Neural cell (in vitro differentiated cells): Measurements from ENCODE around the gene KCNAB1. TPM values are rescaled to one million over a fixed set of nuclear protein-coding genes. Genes with fewer than 3 reads are reported as not detected.

Experiments
- H2AFZ ChIP-seq: fragments of 200-600, 300-800 bp; sonication (generic), shearing (Covaris generic); 2 replicates; pipeline ENCODE4 v1.6.0; 2014; ENCODE audit warnings: low read depth, mild to moderate bottlenecking, antibody characterized with exemption, low read length, moderate library complexity
- H3F3A ChIP-seq: fragments of 200-600 bp; shearing (Covaris generic); 2 replicates; pipeline ENCODE4 v1.6.1; 2016; ENCODE audit warnings: mild to moderate bottlenecking, moderate library complexity, mixed read lengths, antibody characterized with exemption, low read length; ENCODE audit not compliant: insufficient read depth, poor library complexity, severe bottlenecking
- H3K27ac ChIP-seq: fragments of 200-600, 300-800 bp; sonication (generic), shearing (Covaris generic); 2 replicates; pipeline ENCODE4 v1.5.1; 2014; ENCODE audit warnings: mild to moderate bottlenecking, low read length, moderate library complexity
- H3K27me3 ChIP-seq: fragments of 300-800, 200-600 bp; sonication (generic), shearing (Covaris generic); 2 replicates; pipeline ENCODE4 v1.6.0; 2014; ENCODE audit warnings: mild to moderate bottlenecking, low read depth, low read length, moderate library complexity; ENCODE audit not compliant: insufficient read depth
- H3K36me3 ChIP-seq: fragments of 300-800, 200-600 bp; sonication (generic), shearing (Covaris generic); 2 replicates; pipeline ENCODE4 v1.5.1; 2014; ENCODE audit warnings: mild to moderate bottlenecking, antibody characterized with exemption, low read length, moderate library complexity; ENCODE audit not compliant: insufficient read depth
- H3K4me2 ChIP-seq: fragments of 300-800, 200-600 bp; sonication (generic), shearing (Covaris generic); 2 replicates; pipeline ENCODE4 v1.6.0; 2014; ENCODE audit warnings: mild to moderate bottlenecking, low read length
- H3K4me3 ChIP-seq: fragments of 300-800, 200-600 bp; sonication (generic), shearing (Covaris generic); 2 replicates; pipeline ENCODE4 v1.5.1; 2014; ENCODE audit warnings: mild to moderate bottlenecking, low read length, moderate library complexity
- H3K79me2 ChIP-seq: fragments of 200-600 bp; shearing (Covaris generic); replicated peaks from 2 replicates; pipeline ENCODE4 v1.6.0; 2014; ENCODE audit warnings: mild to moderate bottlenecking, low read length, moderate library complexity; ENCODE audit not compliant: insufficient read depth
- H3K9ac ChIP-seq: fragments of 300-800, 200-600 bp; sonication (generic), shearing (Covaris generic); 2 replicates; pipeline ENCODE4 v1.6.1; 2016; ENCODE audit warnings: mild to moderate bottlenecking, low read length, mixed read lengths
- H3K9me2 ChIP-seq: fragments of 200-600 bp; shearing (Covaris generic); 2 replicates; pipeline ENCODE4 v1.6.1; 2016; ENCODE audit warnings: mild to moderate bottlenecking, low read length, mixed read lengths; ENCODE audit not compliant: insufficient read depth
- H3K9me3 ChIP-seq: fragments of 200-600, 300-800 bp; sonication (generic), shearing (Covaris generic); 2 replicates; pipeline ENCODE4 v1.6.1; 2016; ENCODE audit warnings: mild to moderate bottlenecking, mixed run types, low read length, moderate library complexity, mixed read lengths
- H4K20me1 ChIP-seq: fragments of 200-600 bp; shearing (Covaris generic); 2 replicates; pipeline ENCODE4 v1.6.1; 2016; ENCODE audit warnings: mild to moderate bottlenecking, mixed run types; ENCODE audit not compliant: insufficient read depth
- EP300 ChIP-seq: fragments of 450-650 bp; conservative IDR thresholded peaks from 2 replicates; pipeline ENCODE4 v1.6.1; 2014; ENCODE audit warnings: antibody characterized with exemption, mild to moderate bottlenecking, moderate library complexity; ENCODE audit not compliant: poor library complexity, severe bottlenecking
- EZH2 ChIP-seq: fragments of 200-600, 300-800 bp; shearing (Covaris generic), sonication (generic); IDR thresholded peaks from 2 replicates; pipeline ENCODE4 v1.6.1; 2014; ENCODE audit warnings: antibody characterized with exemption, low read length, borderline replicate concordance, mild to moderate bottlenecking; ENCODE audit not compliant: insufficient read depth, poor library complexity, severe bottlenecking
- MXI1 ChIP-seq: fragments of 450-650 bp; conservative IDR thresholded peaks from 2 replicates; pipeline ENCODE4 v1.6.1; 2014; ENCODE audit warnings: antibody characterized with exemption, mild to moderate bottlenecking; ENCODE audit not compliant: poor library complexity, severe bottlenecking
- POLR2AphosphoS5 ChIP-seq: IDR thresholded peaks from 2 replicates; pipeline ENCODE4 v1.6.1; 2012
- RAD21 ChIP-seq: fragments of 450-650 bp; conservative IDR thresholded peaks from 2 replicates; pipeline ENCODE4 v1.6.1; 2014; ENCODE audit warnings: antibody characterized with exemption, mild to moderate bottlenecking, moderate library complexity
- SMC3 ChIP-seq: fragments of 450-650 bp; conservative IDR thresholded peaks from 2 replicates; pipeline ENCODE4 v1.6.1; 2014; ENCODE audit warnings: antibody characterized with exemption, mild to moderate bottlenecking, moderate library complexity; ENCODE audit not compliant: poor library complexity
- TAF1 ChIP-seq: IDR thresholded peaks from 2 replicates; pipeline ENCODE4 v1.6.1; 2012; ENCODE audit warnings: low read depth
- polyA plus RNA-seq: library from polyadenylated mRNA; depleted of rRNA; stranded (reverse); fragments of >200 nt; gene quantifications from 2 replicates; pipeline ENCODE4 v1.2.3, GENCODE V29; 2014
- TF ChIP-seq, protein P1 (sequence below): fragments of 450-650 bp; IDR thresholded peaks from 2 replicates; pipeline ENCODE4 v1.5.1; 2014; ENCODE audit warnings: antibody characterized with exemption, mild to moderate bottlenecking, moderate library complexity; ENCODE audit not compliant: poor library complexity, severe bottlenecking
- TF ChIP-seq, protein P2 (sequence below): IDR thresholded peaks from 2 replicates; pipeline ENCODE4 v1.6.1; 2012; ENCODE audit warnings: borderline replicate concordance

The KCNAB1 gene
- polyA plus RNA-seq, 1 donor from 2014 or later, result 14.9 TPM

DNA sequence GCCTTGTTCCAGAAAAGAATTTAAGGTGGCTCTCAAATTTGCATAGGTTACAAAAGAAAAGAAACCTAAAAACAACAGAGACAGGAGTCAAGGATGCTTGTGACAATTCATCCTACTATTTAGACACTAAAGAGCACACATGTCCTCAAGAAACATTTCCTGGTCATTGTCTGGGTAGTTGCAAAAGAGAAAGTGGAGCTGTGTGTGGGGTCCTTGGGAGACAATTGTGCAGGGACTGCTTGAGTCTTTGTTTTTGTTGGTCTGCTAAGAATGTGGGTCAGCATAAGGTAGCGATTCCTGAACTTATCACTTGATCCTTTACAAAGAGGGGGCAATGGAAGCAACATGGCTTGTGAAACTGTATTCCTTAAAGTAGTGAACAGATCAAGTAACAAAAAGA, 185.3 kb downstream of the KCNAB1 start:
- H3K36me3 ChIP-seq, result no peaks in the 10 kb centered on the region
- H3K4me2 ChIP-seq, result no peak overlapping the region
- no peaks in the 10 kb centered on the region for H4K20me1 ChIP-seq

DNA sequence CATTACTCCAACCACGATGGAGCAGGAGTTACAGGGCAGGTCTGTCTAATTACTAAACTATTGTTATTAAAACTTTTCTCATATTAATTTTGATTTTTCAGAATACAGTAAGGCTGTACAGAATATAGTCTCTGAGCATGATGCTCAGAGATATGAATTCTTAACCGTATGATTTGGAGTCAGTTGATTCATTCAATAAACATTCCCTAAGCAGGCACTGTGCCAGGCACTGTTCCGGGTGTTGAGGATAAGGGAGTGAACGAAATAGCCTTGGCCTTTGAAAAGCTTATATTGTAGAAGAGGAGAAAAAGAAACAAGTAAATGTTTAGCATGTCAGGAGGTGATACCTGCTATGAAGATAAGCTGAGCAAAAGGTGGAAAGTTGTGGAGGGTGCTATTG, 187.3 kb downstream of the KCNAB1 start:
- H3K36me3 ChIP-seq, result no peaks in the 10 kb centered on the region
- no peak overlapping the region for H3K4me2 ChIP-seq
- H3F3A ChIP-seq, result peaks cover 6% of the 10 kb centered on the region
- TF ChIP-seq MXI1 (no peak), SMC3 (no peak), POLR2AphosphoS5 (no peak), EP300 (no peak), TAF1 (no peak), RAD21 (no peak), EZH2 (no peak)
- TF ChIP-seq, protein P1, sequence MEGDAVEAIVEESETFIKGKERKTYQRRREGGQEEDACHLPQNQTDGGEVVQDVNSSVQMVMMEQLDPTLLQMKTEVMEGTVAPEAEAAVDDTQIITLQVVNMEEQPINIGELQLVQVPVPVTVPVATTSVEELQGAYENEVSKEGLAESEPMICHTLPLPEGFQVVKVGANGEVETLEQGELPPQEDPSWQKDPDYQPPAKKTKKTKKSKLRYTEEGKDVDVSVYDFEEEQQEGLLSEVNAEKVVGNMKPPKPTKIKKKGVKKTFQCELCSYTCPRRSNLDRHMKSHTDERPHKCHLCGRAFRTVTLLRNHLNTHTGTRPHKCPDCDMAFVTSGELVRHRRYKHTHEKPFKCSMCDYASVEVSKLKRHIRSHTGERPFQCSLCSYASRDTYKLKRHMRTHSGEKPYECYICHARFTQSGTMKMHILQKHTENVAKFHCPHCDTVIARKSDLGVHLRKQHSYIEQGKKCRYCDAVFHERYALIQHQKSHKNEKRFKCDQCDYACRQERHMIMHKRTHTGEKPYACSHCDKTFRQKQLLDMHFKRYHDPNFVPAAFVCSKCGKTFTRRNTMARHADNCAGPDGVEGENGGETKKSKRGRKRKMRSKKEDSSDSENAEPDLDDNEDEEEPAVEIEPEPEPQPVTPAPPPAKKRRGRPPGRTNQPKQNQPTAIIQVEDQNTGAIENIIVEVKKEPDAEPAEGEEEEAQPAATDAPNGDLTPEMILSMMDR, result no peak
- TF ChIP-seq, protein P2, sequence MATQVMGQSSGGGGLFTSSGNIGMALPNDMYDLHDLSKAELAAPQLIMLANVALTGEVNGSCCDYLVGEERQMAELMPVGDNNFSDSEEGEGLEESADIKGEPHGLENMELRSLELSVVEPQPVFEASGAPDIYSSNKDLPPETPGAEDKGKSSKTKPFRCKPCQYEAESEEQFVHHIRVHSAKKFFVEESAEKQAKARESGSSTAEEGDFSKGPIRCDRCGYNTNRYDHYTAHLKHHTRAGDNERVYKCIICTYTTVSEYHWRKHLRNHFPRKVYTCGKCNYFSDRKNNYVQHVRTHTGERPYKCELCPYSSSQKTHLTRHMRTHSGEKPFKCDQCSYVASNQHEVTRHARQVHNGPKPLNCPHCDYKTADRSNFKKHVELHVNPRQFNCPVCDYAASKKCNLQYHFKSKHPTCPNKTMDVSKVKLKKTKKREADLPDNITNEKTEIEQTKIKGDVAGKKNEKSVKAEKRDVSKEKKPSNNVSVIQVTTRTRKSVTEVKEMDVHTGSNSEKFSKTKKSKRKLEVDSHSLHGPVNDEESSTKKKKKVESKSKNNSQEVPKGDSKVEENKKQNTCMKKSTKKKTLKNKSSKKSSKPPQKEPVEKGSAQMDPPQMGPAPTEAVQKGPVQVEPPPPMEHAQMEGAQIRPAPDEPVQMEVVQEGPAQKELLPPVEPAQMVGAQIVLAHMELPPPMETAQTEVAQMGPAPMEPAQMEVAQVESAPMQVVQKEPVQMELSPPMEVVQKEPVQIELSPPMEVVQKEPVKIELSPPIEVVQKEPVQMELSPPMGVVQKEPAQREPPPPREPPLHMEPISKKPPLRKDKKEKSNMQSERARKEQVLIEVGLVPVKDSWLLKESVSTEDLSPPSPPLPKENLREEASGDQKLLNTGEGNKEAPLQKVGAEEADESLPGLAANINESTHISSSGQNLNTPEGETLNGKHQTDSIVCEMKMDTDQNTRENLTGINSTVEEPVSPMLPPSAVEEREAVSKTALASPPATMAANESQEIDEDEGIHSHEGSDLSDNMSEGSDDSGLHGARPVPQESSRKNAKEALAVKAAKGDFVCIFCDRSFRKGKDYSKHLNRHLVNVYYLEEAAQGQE, result no peak
- H3K4me3 ChIP-seq, result no peak overlapping the region
- no peaks in the 10 kb centered on the region for H3K9me2 ChIP-seq
- H3K79me2 ChIP-seq, result no peaks in the 10 kb centered on the region
- H2AFZ ChIP-seq, result no peak overlapping the region
- no peak overlapping the region for H3K27ac ChIP-seq
- H3K9ac ChIP-seq, result no peak overlapping the region
- no peaks in the 10 kb centered on the region for H3K9me3 ChIP-seq
- H4K20me1 ChIP-seq, result no peaks in the 10 kb centered on the region
- H3K27me3 ChIP-seq, result no peaks in the 10 kb centered on the region

More for the DNA sequence above, 185.3 kb downstream of the KCNAB1 start:
- TF ChIP-seq SMC3, result no peak
- TF ChIP-seq, protein P2, result no peak
- no peak for TF ChIP-seq RAD21
- TF ChIP-seq, protein P1, result no peak
- TF ChIP-seq POLR2AphosphoS5, result no peak
- no peak overlapping the region for H2AFZ ChIP-seq
- H3K79me2 ChIP-seq, result no peaks in the 10 kb centered on the region
- H3K27ac ChIP-seq, result no peak overlapping the region
- H3K4me3 ChIP-seq, result no peak overlapping the region
- no peaks in the 10 kb centered on the region for H3K9me3 ChIP-seq
- no peaks in the 10 kb centered on the region for H3F3A ChIP-seq
- H3K27me3 ChIP-seq, result no peaks in the 10 kb centered on the region
- no peak overlapping the region for H3K9ac ChIP-seq
- no peaks in the 10 kb centered on the region for H3K9me2 ChIP-seq
